ENCODE data around the gene RHOXF1. TPM values are rescaled to one million over a fixed set of nuclear protein-coding genes. Genes with fewer than 3 reads are reported as not detected.

The RHOXF1 gene
- total and polyA plus RNA-seq, 2 of the 8 experiments (the other 6 are each of a cell fraction or from before 2014, with no cell fraction given) = not detected

GRCh38 chrX:120140293-120140981 is 24.7 kb upstream of the RHOXF1 start (continued):
- TF ChIP-seq SP4 (IDR thresholded peaks at IDR 0.05; ENCODE audit: low read length) (no peak), HDAC2 (IDR thresholded peaks at IDR 0.05; ENCODE audit: borderline replicate concordance in 1 of 2, low read depth in 2 of 2, low read length in 2 of 2) (no peak), EP300 (IDR thresholded peaks at IDR 0.05; ENCODE audit: borderline replicate concordance in 1 of 2, low read depth in 2 of 2, low read length in 2 of 2) (peak in 1 of 2 experiments; percentile 20; a peak in 1 of 3 replicates), MAX (IDR thresholded peaks at IDR 0.05) (peak; percentile 97), E2F6 (IDR thresholded peaks at IDR 0.05) (peak; percentile 53; the same call in 1 of the 2 replicates), USF2 (IDR thresholded peaks at IDR 0.05; ENCODE audit: low read length) (peak; percentile 71)
